Fibroblast of skin of left quadriceps (primary cell): ENCODE data around the gene RIPOR1.
"Not testable (repeated sequence)": the region's sequence is repeated elsewhere in the genome, so short reads cannot be mapped to it uniquely, and the experiment has no call there.

Experiments
- DNase-seq, 2 experiments: peaks; one replicate each; pipeline ENCODE4 v3.0.0-alpha.2; 2013; ENCODE audit warnings: low read depth in 2 of 2

Gene RIPOR1

DNA sequence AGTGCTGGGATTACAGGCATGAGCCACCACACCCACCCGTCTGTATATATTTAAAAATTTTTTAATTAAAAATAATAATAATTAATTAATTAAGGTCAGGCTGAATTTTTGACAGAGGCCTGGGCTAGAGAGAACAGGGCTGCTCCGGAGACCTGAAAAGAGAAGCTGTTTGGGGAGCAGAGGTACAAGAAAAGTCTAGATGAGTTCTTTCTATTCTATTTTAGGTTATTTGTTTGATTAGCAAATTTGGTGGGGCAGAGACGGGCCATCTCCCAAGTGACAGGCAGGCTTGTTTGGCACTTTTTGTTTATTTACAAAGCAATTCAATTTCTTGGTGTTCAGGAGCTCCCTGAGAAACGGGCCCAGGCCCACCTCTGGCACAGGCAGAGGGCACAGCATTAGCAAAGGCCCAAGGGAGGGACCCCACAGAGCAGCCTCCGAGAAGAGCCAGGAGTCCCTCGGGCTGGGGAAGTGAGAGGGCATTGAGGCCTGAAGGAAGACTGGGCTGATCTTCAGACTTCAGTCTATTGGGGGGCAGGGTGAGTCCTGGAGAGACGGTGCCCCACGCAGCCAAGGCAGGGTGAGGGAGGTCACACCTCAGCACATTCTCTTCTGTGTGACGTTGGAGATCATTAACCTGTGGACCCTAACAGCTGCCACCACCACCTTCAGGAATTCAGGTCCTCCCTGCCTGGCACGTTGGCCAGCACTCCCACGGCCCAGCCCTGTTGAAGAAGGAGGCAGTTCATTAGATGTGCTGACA, 10.8 kb upstream of the RIPOR1 start:
- no peak for DNase-seq

GRCh38 chr16:67518676-67519075, 10.0 kb upstream of the RIPOR1 start:
- no peak for DNase-seq

- no peak for DNase-seq
Measured at GRCh38 chr16:67519242-67519641, 9.4 kb upstream of the RIPOR1 start.

DNA sequence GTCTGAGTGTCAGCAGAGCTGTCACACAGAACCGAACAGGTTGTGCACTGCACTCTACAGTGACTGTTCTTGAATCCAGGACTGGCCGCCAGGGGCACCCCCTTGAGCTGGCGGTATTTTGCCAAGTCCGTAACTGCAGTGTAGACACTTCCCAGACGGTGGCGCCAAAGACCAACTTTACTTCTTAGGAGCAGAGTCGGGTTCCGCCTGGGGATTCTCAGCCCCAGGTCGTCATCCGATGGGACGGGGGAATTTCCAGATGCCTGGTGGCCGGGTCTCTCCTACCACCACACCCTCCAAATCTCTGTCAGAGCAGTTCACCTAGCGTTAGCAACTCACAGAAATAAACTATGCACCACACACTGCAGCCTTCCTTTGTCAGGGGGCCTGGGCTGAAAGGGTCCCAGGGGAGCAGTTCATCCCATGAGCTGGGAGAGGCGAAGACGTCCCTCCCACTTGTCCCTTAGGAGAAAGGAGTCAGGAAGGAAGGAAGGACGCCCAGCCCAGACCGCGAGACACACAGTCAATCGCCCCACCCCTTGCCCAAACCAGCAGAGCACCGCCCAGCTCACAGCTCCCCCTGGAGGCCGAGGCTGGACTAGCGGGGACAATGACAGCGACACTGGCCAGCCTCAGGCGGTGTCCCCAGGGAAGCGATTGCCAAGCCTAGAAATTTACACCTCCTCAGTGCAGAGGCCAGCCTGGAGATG, 7.4 kb upstream of the RIPOR1 start:
- DNase-seq, result peak; percentile 88 to 91

GRCh38 chr16:67525176-67525860, 3.3 kb upstream of the RIPOR1 start:
- DNase-seq, result no peak

DNA sequence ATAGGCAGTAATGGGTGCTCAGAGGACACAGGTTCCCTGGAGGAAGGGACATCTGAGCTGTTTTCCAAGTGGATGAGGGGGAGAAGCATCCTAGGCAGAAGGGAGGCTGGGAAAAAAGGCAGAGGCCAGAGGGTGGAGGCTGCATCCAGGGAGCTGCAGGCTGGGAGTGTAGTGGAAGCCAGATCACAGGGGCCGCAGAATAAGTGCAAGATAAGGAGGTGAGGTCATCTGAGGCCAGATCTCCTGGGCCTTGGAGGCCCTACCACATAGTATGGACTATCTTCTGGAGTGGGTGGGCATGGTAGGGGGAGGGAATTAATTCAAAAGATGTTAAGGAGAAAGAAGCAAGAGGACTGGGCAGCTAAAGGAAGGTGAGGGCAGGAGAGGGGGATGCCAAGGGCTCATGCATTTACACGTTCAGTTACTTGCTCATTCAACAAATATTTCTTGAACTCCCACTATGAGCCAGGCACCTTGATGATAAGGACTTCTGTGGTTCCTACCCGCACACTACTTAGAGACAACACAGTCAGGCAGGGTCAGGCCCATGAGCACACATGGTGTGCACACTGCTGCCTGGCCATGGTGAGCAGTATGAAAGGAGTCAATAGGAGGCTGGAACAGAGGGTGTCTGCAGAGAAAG, 2.4 kb upstream of the RIPOR1 start:
- no peak for DNase-seq

GRCh38 chr16:67528870-67529581, 397 bp downstream of the RIPOR1 start:
- no peak for DNase-seq

DNA sequence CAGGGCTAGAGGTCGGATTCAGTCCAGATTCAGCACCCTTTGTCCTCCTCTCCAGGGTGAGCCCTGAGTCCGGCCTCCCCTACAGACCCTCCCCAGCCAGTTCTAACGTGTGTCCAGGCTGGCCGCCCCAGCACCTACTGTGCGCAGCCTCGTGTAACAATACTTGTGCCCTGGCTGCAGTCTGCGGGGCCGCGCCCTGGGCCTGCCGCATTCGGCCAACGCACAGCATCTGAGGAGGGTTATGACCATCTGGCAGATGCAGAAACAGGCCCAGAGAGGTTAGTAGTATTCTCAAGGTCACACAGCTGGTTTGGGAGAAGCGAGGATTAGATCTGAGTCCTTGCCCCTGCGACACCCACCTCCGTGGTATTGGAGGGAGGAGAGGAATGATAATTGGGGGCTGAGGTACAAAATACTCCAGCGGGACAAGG, 968 bp downstream of the RIPOR1 start:
- DNase-seq, result no peak

DNA sequence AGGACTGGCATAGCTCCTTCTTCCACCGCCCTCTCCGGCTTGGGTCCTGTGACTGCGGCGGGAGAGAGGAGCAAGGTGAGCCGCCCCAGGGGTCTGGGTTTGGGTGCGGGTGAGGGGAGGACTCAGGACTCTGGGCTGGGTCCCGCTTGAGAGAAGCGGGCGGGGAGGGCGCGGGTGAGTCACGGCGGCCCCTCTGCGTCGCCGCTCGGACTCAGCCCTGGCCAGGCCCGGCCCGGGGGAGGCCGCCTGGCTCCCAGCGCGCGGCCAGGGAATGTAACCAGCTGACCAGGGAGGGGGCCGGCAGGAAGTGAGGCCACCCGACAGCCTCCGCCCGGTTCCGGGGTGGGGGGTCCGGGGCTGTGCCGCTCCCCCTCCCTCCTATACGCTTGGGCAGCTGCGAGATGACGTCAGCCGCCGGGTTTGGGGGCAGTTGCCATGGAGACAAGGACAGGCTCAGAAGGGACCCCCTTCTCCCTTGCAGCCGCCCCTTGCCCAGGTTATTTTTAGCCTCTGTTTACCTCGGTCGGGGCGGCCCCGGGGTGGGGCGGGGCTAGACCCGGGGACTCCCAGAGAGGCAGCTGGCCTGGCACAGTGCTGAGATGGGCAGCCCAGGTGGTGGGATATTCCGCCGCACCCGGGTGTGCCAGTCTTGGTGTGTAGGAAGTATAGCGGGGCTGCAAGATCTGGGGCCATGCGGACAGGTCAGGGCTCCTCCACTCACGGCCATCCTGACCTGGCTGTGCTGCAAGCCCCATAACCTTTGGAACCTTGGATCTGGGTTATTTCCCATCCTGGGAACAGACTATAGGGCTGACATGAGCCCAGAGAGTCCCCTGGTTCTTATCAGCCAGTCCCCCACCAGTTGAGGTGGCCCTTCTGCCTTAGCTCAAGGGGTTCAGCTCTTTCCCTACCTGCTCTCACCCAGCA, 1.6 kb downstream of the RIPOR1 start:
- no peak for DNase-seq

GRCh38 chr16:67531247-67531646, 2.6 kb downstream of the RIPOR1 start:
- no peak for DNase-seq

- no peak for DNase-seq
Measured at GRCh38 chr16:67533024-67533560, 4.5 kb downstream of the RIPOR1 start.

DNA sequence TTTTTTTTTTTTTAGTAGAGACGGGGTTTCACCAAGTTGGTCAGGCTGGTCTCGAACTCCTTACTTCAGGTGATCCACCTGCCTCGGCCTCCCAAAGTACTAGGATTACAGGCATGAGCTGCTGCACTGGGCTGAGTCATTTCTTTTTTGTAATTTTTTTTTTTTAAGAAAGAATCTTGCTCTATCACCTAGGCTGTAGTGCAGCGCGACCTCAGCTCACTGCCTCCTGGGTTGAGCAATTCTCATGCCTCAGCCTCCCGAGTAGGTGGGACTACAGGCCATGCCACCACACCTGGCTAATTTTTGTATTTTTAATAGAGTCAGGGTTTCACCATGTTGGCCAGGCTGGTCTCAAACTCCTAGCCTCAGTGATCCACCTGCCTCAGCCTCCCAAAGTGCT, 5.4 kb downstream of the RIPOR1 start:
- not testable (repeated sequence) for DNase-seq

DNA sequence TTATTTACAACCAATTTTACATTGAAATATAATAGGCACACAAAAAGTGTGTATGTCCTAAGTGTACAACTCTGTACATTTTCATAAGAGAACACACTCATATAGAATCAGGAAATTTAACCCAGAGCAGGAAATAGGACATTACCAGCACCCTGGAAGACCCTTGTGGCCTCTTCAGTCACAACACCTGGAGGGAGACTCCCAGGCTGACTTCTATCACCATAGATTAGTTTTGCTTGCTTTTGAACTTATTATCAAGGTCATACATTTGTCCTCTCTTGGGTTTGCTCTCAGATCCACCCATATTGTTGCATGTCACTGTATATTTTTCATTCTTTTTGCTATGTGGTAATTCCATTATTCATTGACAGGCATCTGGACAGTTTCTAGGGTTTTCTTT, 5.8 kb downstream of the RIPOR1 start:
- DNase-seq, result no peak

DNA sequence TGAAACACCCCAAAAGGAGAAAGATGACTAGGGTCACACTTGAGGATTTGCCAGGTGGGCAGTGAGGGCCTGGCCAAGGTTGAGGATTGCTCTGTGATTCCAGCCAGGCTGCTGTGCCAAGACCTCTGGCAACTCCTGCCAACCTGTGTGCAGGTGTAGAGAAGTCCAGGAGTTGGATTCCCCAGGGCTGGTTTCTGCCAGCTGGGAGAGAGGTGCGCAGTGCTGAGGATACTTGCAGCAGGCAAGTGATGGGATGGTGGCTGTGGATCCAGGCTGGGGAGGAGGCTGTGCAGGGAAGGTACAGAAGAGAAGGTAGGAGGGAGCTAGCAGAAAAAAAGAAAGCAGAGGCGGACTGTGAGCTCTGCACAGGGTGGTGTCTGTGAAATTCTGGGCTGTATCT, 6.6 kb downstream of the RIPOR1 start:
- DNase-seq, result no peak

- no peak for DNase-seq
Measured at GRCh38 chr16:67537270-67537635, 8.6 kb downstream of the RIPOR1 start.

GRCh38 chr16:67537636-67538591, 9.3 kb downstream of the RIPOR1 start:
- no peak for DNase-seq

DNA sequence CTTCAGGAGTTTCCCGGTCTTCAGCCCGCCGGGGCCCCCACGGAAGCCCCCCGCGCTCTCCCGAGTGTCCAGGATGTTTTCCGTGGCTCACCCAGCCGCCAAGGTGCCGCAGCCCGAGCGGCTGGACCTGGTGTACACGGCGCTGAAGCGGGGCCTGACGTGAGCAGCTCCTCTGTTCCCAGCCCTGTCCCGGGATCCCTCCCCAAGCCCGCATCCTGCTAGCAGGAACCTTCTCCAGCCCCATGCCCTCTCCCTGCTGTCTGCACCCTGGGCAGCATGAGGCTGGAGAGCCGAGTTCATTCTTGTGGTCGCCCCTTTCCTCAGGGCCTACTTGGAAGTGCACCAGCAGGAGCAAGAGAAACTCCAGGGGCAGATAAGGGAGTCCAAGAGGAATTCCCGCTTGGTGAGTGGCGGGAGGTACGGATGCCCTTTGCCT, 10.1 kb downstream of the RIPOR1 start:
- no peak for DNase-seq

DNA sequence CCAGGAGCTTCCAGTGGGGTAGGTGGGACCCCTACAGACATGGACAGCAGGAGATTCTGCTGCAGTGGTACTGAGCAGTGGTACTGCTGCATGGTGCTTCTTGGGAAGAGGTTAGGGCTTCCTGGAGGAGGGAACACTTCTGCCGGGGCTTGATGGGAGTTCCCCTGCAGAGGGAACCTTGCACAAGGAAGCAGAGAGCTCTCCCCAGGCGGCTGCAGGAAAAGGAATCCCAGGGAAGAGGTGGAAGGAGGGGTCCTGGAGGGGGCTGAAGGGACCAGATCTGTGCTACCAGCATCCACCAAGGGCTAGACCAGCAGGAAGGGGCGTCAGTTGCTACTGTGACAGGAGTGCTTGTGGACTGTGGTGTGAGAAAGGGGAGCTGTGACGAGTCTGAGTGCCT, 10.6 kb downstream of the RIPOR1 start:
- no peak for DNase-seq
